GM13976 (cell line): ENCODE measurements around the gene METTL16.

ENCODE experiments used
- DNase-seq: peaks from one replicate; pipeline ENCODE4 v3.0.0; 2012; ENCODE audit warnings: low spot score
- CTCF ChIP-seq: IDR thresholded peaks from 2 replicates; pipeline ENCODE4 v1.5.1; 2012; ENCODE audit warnings: borderline replicate concordance, mild to moderate bottlenecking; ENCODE audit not compliant: insufficient read depth; ENCODE audit errors: extremely low read depth, missing control alignments, control extremely low read depth
- in situ Hi-C: fragments of 300-500 bp; cut with MboI; formaldehyde crosslinking; loops from one replicate; pipeline ENCODE4 v1.12.0; 2022; ENCODE audit warnings: low sequenced_read_pairs, mixed read lengths, inconsistent platforms; ENCODE audit not compliant: unreplicated experiment

The METTL16 gene

GRCh38 chr17:2376107-2376506 lies 135.6 kb downstream of the METTL16 start:
- in situ Hi-C loops: no loop called here
- TF ChIP-seq CTCF: no peak
- no peak for DNase-seq

GRCh38 chr17:2375406-2375805 lies 136.3 kb downstream of the METTL16 start:
- no peak for DNase-seq
- TF ChIP-seq CTCF: no peak
- in situ Hi-C loops: no loop called here

- in situ Hi-C loops: no loop called here
- no peak for TF ChIP-seq CTCF
- no peak for DNase-seq
These were observed 137.0 kb downstream of the METTL16 start for GRCh38 chr17:2374549-2375285.

- DNase-seq: no peak
- in situ Hi-C loops: no loop called here
- TF ChIP-seq CTCF: no peak
These were observed 138.5 kb downstream of the METTL16 start for GRCh38 chr17:2373179-2373578.

- no peak for TF ChIP-seq CTCF
- no peak for DNase-seq
- in situ Hi-C loops: no loop called here
These were observed 139.0 kb downstream of the METTL16 start for GRCh38 chr17:2372681-2373080.

GRCh38 chr17:2372180-2372579 lies 139.5 kb downstream of the METTL16 start:
- no peak for DNase-seq
- in situ Hi-C loops: no loop called here
- TF ChIP-seq CTCF: no peak
